Stimulated activated naive B cell treated with anti-CD40 and anti-IgM and Interleukin-4, amounts not matched to agents 10 μg/mL and 1 μg/mL and 100 μg/mL, for 72 hours (primary cell): Measurements from ENCODE around the gene SSTR5.

ENCODE experiments used
- ATAC-seq, 2 donors: fragments of 150-1000 bp; cut with Tn5 transposase; replicated peaks; 2 replicates each; pipeline ENCODE4 v1.10.0; 2021; ENCODE audit warnings: moderate library complexity in 1 of 2
- DNase-seq: peaks from one replicate; pipeline ENCODE4 v3.0.0; 2021
- H3K27ac Mint-ChIP-seq: one replicate; pipeline ENCODE4 v1.8.0; 2022; ENCODE audit warnings: mild to moderate bottlenecking, mixed read lengths
- H3K27me3 Mint-ChIP-seq, 2 donors: one replicate each; pipeline ENCODE4 v1.8.0; 2022; ENCODE audit warnings: mixed read lengths in 2 of 2
- H3K36me3 Mint-ChIP-seq, 2 donors: one replicate each; pipeline ENCODE4 v1.8.0; 2022; ENCODE audit warnings: mixed read lengths in 2 of 2, mild to moderate bottlenecking in 1 of 2
- H3K4me1 Mint-ChIP-seq, 2 donors: one replicate each; pipeline ENCODE4 v1.8.0; 2022; ENCODE audit warnings: mixed read lengths in 2 of 2, mild to moderate bottlenecking in 1 of 2
- H3K4me3 Mint-ChIP-seq, 2 donors: one replicate each; pipeline ENCODE4 v1.8.0; 2022; ENCODE audit warnings: mild to moderate bottlenecking in 2 of 2, mixed read lengths in 2 of 2, moderate library complexity in 1 of 2
- H3K9me3 Mint-ChIP-seq, 2 donors: one replicate each; pipeline ENCODE4 v1.8.0; 2022; ENCODE audit warnings: mixed read lengths in 2 of 2, mild to moderate bottlenecking in 1 of 2

SSTR5 gene

DNA sequence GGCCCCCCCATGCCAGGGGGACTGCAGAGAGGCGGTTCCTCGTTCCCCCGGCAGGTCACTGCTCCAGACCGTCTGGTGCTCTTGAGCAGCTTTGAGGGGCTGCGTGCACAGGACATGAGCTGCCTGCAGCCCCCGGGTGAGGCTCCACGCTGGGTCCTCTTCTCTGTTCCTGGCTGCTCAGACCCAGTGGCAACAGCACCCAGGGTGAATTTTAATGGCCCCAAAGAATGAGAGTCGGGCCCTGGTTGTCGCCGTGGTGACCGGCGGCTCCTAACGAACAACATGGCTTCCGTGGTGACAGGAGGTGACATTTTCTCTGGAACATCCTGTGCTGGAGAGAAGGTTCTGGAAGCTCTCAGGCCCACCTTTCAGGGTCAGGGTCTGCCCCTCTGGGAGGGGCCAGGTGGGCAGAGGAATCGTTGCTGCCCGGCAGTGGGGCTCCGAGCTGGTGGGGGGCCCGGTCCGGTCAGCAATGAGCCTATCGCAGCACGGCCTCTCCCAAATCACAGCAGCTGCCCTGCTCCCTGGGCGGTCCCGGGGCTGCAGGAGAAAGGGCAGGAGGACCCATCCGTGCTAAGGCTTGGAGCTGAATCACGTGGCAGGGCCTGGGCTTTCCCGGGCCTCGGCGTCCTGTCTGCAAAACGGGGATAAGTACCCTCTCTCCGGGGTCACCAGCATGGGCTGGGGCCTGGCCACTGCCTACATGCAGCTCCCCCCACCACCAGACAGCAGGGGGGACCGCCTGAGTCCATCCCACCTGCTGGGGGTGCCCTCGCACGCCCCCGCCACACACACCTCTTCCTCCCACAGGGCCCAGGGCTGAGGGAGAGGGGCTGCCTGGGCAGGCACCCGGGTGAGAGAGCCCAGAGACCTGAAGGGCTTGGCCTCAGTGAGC, 26.9 kb downstream of the SSTR5 start:
- Mint-ChIP-seq H3K36me3 (no peaks in the 10 kb centered on the region), H3K9me3 (no peaks in the 10 kb centered on the region), H3K4me3 (no peak overlapping the region), H3K4me1 (peaks cover 0 to 2% of the 10 kb centered on the region in 2 donors), H3K27me3 (peaks cover 23 to 25% of the 10 kb centered on the region in 2 donors), H3K27ac (no peak overlapping the region)
- DNase-seq (no peak), ATAC-seq (no peak)

DNA sequence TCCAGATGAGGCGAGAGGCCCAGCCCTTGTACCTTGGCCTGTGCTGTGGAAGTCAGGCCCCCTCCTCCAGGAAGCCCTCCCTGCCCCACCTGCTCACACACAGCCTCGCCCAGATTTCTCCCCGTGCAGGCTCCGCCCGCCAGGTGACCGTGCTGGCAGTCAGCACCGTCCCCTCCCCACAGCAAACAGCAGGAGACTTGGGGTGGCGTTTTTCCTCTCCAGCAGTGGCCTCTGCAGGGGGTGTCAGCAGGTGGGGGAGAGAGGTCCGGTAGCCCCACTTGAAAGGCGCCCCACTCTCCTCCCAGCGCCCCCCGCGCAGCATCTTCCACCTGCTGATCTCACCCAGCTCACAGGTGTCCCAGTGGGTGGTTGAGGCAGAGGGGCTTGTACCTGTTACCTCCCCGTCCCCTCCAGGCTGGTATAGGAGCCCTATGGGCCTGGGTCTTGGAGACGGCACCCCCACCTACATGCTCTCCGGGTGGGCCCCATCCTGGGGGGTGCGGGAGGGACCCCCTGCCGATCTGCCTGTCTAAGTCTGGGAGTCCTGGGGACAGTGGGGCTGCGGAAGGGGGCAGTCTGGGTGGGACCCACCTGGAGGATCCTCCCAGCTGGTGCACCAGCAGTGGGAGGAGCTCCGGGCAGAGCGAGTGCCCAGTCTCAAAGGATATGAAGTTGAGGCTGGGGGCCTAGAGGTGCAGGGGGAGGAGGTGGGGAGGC, 27.7 kb downstream of the SSTR5 start:
- Mint-ChIP-seq H3K36me3 (no peaks in the 10 kb centered on the region), H3K27ac (no peak overlapping the region), H3K9me3 (no peaks in the 10 kb centered on the region), H3K4me3 (no peak overlapping the region), H3K4me1 (peaks cover 0 to 2% of the 10 kb centered on the region in 2 donors), H3K27me3 (peaks cover 31 to 33% of the 10 kb centered on the region in 2 donors)
- DNase-seq (no peak), ATAC-seq (no peak)

DNA sequence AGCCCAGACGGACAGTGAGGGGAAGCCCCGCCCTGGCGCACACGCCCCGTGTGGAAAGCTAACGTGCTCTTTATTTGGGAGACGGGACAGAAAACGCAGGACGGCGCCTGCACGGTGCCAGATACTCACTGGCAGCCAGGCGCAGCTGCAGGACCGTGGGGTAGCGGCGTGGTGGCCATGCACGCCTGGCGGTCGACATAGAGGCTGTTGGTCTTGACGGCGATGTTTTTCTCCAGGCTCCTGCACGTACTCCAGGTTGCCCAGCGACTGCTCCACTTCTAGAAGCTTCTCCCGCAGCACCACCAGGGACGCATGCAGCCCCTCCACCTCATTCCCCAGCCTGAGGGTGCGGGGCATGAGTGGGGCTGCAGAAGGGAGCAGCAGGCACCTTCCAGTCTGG, 28.6 kb downstream of the SSTR5 start:
- H3K4me1 Mint-ChIP-seq: peaks cover 0 to 2% of the 10 kb centered on the region in 2 donors
- no peak overlapping the region for H3K4me3 Mint-ChIP-seq
- no peaks in the 10 kb centered on the region for H3K36me3 Mint-ChIP-seq
- H3K27ac Mint-ChIP-seq: no peak overlapping the region
- ATAC-seq: no peak
- DNase-seq: no peak
- no peaks in the 10 kb centered on the region for H3K9me3 Mint-ChIP-seq
- H3K27me3 Mint-ChIP-seq: peaks cover 37 to 42% of the 10 kb centered on the region in 2 donors

DNA sequence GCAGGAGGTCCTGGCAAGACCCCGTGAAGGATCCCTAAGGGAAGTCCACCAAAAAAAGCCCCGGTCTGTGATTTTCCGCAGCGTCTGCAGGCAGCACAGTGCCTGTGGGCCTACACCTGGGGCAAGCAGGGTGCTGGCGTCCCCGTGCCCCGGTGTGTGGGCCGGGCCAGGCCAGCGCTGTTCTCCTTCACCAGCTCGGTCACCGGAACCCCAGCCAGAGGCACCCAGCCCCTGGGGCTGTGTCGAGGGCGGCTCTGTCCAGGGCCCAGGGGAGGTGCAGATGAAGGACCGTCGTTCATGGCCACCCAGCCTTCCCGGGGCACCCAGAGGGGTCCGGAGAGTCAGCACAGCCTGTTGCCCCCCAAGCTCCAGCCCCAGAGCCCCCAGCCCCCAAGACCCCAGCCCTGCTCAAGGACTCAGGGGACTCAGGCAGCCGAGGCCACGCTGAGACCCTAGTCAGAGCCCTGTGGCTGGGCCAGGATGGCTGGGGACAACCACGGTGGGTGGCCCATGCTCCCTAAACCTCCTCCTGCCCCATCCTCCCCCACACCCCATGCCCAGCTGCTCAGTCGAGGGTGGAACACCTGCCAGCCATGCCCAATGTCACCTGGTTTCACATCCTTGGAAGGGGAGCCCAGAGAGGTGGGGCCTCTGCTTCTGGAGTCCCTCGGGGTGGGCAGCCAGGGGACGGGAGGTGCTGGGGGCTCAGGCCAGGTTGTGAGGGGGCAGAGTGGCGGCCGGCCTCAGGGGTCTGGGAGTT, 29.2 kb downstream of the SSTR5 start:
- ATAC-seq (no peak), DNase-seq (no peak)
- peaks cover 40 to 49% of the 10 kb centered on the region in 2 donors for H3K27me3 Mint-ChIP-seq
- H3K4me3 Mint-ChIP-seq: no peak overlapping the region
- H3K4me1 Mint-ChIP-seq: peaks cover 0 to 3% of the 10 kb centered on the region in 2 donors
- H3K36me3 Mint-ChIP-seq: no peaks in the 10 kb centered on the region
- H3K9me3 Mint-ChIP-seq: no peaks in the 10 kb centered on the region
- no peak overlapping the region for H3K27ac Mint-ChIP-seq

DNA sequence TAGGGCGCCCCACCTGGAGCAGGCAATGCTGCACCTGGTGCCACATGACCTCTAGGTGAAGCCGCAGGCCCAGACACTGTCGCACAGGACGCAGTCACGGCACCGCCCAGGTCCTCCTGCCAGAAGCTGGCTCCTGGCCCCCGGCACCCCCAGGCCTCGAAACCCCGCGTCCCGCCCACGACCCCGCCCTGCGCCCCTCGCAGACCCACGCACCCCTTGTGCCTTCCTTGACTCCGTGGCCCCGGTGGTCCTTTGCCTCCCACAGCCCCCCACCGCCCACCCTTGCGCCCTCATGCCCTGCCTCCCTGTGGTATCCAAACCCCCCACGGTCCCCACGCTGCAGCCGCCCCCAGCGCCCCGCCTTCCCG, 29.8 kb downstream of the SSTR5 start:
- no peak overlapping the region for H3K4me3 Mint-ChIP-seq
- ATAC-seq: no peak

DNA sequence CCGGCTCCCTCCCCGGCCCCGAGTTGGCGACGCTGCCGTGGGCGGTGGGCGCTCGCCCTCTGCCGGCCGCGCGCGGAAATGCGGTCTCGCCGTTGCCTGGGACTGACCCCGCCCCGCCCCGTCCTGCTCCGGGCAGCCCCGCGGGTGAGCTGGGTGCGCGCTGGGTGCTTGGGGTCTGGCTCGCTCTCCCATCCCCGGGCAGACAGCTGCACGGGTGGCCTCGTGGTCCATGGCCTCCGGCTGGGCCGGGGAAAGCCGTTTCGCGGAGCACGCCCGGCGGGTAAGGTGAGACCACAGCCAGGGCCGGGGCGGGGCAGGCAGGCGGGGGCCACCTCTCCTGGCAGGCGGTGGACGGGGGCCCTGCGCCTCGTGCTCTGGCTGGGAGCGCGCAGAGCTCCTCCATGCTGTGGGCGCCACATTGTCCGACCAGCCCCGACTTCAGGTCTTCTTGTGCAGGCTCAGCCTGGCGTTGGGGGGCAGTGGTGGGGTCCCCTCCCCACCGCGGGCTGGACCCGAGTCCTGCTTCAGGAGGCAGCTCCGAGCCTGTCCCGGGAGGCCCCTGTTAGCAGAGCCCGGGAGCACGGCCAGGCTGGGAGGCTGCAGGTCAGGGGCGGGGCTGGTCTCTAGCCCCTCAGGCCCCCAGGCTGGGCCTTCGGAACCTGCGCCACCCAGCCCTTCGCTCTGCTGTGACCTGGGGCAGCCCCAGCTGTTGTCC, 30.5 kb downstream of the SSTR5 start:
- H3K4me1 Mint-ChIP-seq: peaks cover 0 to 3% of the 10 kb centered on the region in 2 donors
- no peak overlapping the region for H3K27ac Mint-ChIP-seq
- peaks cover 41 to 59% of the 10 kb centered on the region in 2 donors for H3K27me3 Mint-ChIP-seq
- H3K4me3 Mint-ChIP-seq: peak overlapping the region in 1 of 2 donors; percentile 8
- DNase-seq: peak; percentile 59
- no peaks in the 10 kb centered on the region for H3K9me3 Mint-ChIP-seq
- no peaks in the 10 kb centered on the region for H3K36me3 Mint-ChIP-seq
- ATAC-seq: peak; percentile 78 to 80

More for the DNA sequence above, 29.8 kb downstream of the SSTR5 start:
- no peak for DNase-seq
- Mint-ChIP-seq H3K36me3 (no peaks in the 10 kb centered on the region), H3K9me3 (no peaks in the 10 kb centered on the region), H3K27me3 (peaks cover 41 to 54% of the 10 kb centered on the region in 2 donors), H3K27ac (no peak overlapping the region), H3K4me1 (peaks cover 0 to 3% of the 10 kb centered on the region in 2 donors)

DNA sequence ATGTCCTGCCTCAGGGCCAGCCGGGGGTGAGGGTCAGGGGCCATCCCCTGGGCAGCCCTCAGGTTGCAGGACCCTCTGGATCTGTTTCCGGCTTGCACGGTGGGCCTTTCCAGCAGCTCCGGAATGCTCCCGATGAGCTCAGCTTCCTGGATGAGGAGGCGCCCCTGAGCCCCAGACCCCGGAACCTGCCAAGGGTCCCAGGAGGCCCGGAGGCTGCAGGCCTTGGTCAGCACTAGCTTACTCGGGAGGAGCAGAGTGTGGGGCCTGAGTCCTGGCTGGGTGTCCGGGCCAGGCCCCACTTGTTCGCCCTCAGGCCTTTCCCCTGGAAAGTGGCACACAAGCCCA, 31.1 kb downstream of the SSTR5 start:
- no peaks in the 10 kb centered on the region for H3K9me3 Mint-ChIP-seq
- H3K36me3 Mint-ChIP-seq: no peaks in the 10 kb centered on the region
- H3K4me1 Mint-ChIP-seq: peaks cover 0 to 3% of the 10 kb centered on the region in 2 donors
- no peak overlapping the region for H3K27ac Mint-ChIP-seq
- H3K27me3 Mint-ChIP-seq: peaks cover 41 to 64% of the 10 kb centered on the region in 2 donors
- ATAC-seq (no peak), DNase-seq (no peak)
- H3K4me3 Mint-ChIP-seq: no peak overlapping the region

DNA sequence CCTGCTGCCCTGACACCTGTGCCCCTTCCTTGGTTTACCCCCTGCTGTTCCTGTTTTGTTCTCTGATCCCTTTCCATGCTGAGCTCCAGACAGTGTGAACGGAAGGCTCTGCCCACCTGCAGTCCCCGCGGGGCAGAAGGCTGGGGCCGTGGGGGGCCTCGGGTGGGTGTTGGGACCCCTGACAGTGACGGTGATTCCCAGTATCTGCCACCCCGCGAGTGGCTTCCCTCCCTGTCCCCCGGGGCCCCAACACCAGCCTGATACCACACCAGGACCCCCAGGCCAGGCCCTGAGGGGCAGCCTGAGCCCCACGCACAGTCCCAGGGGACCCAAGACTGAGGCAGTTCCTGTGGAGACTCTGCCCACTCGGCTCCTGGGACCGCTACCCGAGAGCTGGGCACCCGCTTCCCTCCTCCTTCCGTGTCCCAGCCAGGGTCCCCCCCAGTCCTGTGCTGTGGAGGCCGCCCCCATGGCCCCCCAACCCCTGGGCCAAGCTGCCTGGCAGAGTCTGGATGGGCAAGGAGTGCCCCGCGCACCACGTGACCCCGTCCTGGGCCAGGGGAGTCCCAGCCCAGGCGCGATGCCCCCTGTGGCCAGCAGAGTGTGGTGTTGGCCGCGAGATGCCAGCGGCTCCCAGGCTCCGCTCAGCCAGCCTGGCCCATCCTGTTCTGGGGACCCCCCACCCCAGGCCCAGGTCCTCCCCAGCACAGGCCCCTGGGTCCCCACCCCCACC, 33.5 kb downstream of the SSTR5 start:
- Mint-ChIP-seq H3K36me3 (no peaks in the 10 kb centered on the region), H3K4me3 (no peak overlapping the region), H3K27ac (no peak overlapping the region), H3K4me1 (peaks cover 0 to 1% of the 10 kb centered on the region in 2 donors), H3K27me3 (peaks cover 43 to 66% of the 10 kb centered on the region in 2 donors), H3K9me3 (peaks cover 0 to 2% of the 10 kb centered on the region in 2 donors)
- DNase-seq (peak; percentile 41), ATAC-seq (peak; percentile 77 to 80)

DNA sequence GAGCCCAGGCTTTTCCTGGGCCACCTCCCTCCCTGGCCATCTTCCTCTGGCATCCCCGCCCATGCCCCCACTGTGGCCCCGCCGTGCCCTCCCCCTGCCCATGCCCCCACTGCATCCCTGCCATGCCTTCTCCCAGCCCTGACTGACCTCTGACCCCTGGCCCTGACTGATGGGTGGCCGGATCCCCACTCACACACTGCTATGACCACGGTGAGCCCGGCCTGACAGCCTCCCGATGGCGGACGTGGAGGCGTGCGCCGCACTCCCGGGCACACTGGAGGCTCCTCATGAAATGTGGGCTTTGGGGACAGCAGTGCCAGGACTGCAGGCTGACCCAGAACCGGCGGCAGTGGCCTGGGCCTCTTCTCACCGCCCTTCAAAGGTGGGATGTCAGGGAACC, 34.1 kb downstream of the SSTR5 start:
- Mint-ChIP-seq H3K4me3 (no peak overlapping the region), H3K27me3 (peaks cover 38 to 64% of the 10 kb centered on the region in 2 donors), H3K4me1 (peaks cover 0 to 1% of the 10 kb centered on the region in 2 donors), H3K27ac (no peak overlapping the region), H3K36me3 (no peaks in the 10 kb centered on the region), H3K9me3 (peaks cover 0 to 2% of the 10 kb centered on the region in 2 donors)
- DNase-seq (no peak), ATAC-seq (no peak)

DNA sequence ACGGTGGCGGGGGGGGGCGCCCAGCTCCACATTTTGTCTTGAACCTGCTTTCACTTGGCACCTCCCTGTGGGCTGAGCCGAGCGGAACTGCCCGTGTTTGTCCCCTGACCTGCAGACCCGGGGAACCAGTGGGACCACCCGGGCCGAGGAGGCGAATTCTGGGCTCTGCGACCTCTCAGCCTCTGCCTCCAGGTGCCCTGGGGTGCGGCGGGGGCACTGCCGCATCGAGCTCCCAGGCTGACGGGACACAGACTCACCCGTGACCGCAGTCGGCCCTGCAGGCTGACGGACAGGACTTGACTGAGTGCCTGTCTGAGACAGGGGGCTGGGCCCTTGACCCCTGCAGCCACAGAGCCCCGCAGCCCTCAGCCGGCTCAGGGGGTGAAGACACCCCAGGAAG, 34.6 kb downstream of the SSTR5 start:
- Mint-ChIP-seq H3K4me1 (peaks cover 0 to 1% of the 10 kb centered on the region in 2 donors), H3K27me3 (peaks cover 38 to 64% of the 10 kb centered on the region in 2 donors), H3K27ac (no peak overlapping the region), H3K9me3 (peaks cover 0 to 2% of the 10 kb centered on the region in 2 donors), H3K4me3 (no peak overlapping the region), H3K36me3 (no peaks in the 10 kb centered on the region)
- no peak for ATAC-seq
- no peak for DNase-seq

DNA sequence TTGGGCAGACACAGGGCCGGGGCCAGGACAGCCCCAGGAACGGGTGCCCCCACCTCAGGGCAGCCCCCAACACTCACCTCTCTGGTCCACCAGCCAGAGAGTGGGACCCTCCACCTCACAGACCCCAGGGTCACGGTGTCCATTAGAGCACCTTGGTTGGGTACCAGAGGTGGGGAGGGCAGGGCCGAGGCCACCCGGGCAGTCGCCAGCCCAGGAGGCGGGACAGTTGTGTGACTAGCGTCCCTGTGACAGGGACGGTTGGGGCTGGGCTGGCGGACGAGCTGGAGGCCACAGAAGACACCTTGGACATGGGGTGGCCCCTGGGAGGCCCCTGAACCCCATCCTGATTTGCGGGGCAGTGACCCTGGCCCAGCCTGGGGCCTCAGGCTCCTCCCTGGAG, 35.2 kb downstream of the SSTR5 start:
- Mint-ChIP-seq H3K27ac (no peak overlapping the region), H3K9me3 (peaks cover 0 to 2% of the 10 kb centered on the region in 2 donors)
- DNase-seq: no peak

DNA sequence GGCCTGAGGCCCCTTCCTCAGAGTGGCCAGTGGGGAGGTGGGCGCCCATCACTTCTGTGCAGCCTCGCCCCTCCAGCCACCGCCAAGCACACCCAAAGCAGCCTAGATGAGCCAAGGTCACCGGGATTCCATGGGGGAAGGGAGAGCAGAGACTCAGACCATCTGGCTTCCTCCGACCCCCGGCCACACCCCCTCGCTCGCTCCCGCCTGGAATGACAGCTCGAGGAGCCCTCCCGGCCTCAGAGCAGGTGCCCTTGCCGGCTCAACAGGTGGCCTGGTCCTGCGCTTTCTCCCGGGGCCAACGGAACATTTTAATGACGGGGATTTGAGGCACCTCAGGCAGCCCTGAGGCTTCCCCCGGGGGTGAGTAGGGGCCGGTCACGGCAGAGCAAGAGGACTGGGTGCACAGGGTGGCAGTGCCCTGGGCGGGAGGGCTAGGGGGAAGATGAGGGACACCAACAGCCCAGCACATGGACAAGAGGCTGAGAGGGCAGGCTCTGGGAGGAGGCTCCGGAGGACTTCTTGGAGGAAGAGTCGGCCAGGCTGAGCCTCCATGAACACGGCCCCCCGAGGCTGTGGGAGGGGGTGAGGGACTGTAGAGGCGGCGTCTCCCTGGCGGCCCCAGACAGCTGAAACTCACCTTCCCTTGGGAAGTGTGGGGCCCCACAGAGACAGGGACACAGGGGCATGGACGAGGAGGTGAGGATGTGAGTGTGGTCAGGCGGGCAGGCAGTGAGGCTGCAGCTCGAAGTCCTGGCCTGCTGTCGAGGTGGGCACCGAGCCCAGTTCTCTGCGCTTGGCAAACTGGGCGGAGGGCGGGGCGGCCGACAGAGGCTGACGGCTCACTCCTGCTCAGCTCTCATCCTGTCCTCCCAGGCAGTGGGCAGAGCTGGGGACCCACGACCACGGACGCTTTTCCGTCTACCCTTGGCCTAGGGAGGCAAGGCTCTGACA, 36.0 kb downstream of the SSTR5 start:
- Mint-ChIP-seq H3K27me3 (peaks cover 38 to 62% of the 10 kb centered on the region in 2 donors), H3K36me3 (no peaks in the 10 kb centered on the region), H3K9me3 (peaks cover 0 to 2% of the 10 kb centered on the region in 2 donors), H3K4me1 (peaks cover 0 to 1% of the 10 kb centered on the region in 2 donors), H3K27ac (no peak overlapping the region), H3K4me3 (no peak overlapping the region)
- ATAC-seq: no peak
- no peak for DNase-seq

More for the DNA sequence above, 35.2 kb downstream of the SSTR5 start:
- no peak overlapping the region for H3K4me3 Mint-ChIP-seq
- H3K4me1 Mint-ChIP-seq: peaks cover 0 to 1% of the 10 kb centered on the region in 2 donors
- H3K36me3 Mint-ChIP-seq: no peaks in the 10 kb centered on the region
- no peak for ATAC-seq
- H3K27me3 Mint-ChIP-seq: peaks cover 38 to 64% of the 10 kb centered on the region in 2 donors
